GM12878 (cell line): Measurements from ENCODE around the gene ARHGAP15. TPM values are rescaled to one million over a fixed set of nuclear protein-coding genes. Genes with fewer than 3 reads are reported as not detected.

ENCODE experiments used
- ATAC-seq: fragments of 200-7000 bp; cut with Tn5 transposase; 3 replicates; pipeline ENCODE4 v1.9.1; 2020; ENCODE audit warnings: mild to moderate bottlenecking, moderate library complexity
- BruUV-seq: library from RNA; stranded (reverse); fragments of 400-500 nt; replicated peaks from 2 replicates; lab custom pipeline; 2021; lab: Mats Ljungman, UMichigan
- CTCF ChIA-PET: fragments of 300-600 bp; sonication (Branson Sonifier 250); formaldehyde crosslinking; extraction: SDS; loops from one replicate; lab custom pipeline; 2021; ENCODE audit warnings: inconsistent platforms; lab: Yijun Ruan, JAX
- POLR2A ChIA-PET: fragments of 350-600 bp; formaldehyde crosslinking; extraction: SDS; loops from one replicate; lab custom pipeline; 2021; ENCODE audit warnings: inconsistent platforms; lab: Charles Lee
- RAD21 ChIA-PET: fragments of 300-600 bp; sonication (Branson Sonifier 250); formaldehyde crosslinking; loops from one replicate; lab custom pipeline; 2023; ENCODE audit warnings: antibody characterized with exemption; ENCODE audit not compliant: unreplicated experiment; lab: Charles Lee
- SMC1A ChIA-PET: fragments of 300-600 bp; sonication (Branson Sonifier 250); formaldehyde crosslinking; loops from one replicate; lab custom pipeline; 2023; ENCODE audit not compliant: unreplicated experiment, uncharacterized antibody; lab: Charles Lee
- DNase-seq: peaks from one replicate; pipeline ENCODE4 v3.0.0-alpha.2; 2011; ENCODE audit warnings: low read depth, low spot score
- FAIRE-seq: peaks from 3 replicates; lab custom pipeline; 2011; peaks lifted over from hg19 to GRCh38; lab: Jason Lieb, UNC
- H2AFZ ChIP-seq: 2 replicates; pipeline ENCODE4 v1.6.0; 2011; ENCODE audit warnings: low read depth, low read length, control low read depth; ENCODE audit not compliant: control insufficient read depth
- H3K27ac ChIP-seq: 2 replicates; pipeline ENCODE4 v1.5.1; 2011; ENCODE audit warnings: control low read depth; ENCODE audit not compliant: control insufficient read depth, insufficient read depth
- H3K27me3 ChIP-seq, 2 experiments: replicated peaks in 1 of 2; 2 replicates each; pipeline versions ENCODE4 v1.6.0 to v1.6.1; 2011; ENCODE audit warnings: low read length in 1 of 2; ENCODE audit not compliant: control insufficient read depth in 2 of 2, insufficient read depth in 2 of 2
- H3K36me3 ChIP-seq, 2 experiments: 2 replicates each; pipeline ENCODE4 v1.5.1; 2011; ENCODE audit warnings: low read length in 1 of 2; ENCODE audit not compliant: control insufficient read depth in 2 of 2, insufficient read depth in 2 of 2
- H3K4me1 ChIP-seq: 2 replicates; pipeline ENCODE4 v1.6.1; 2011; ENCODE audit warnings: mild to moderate bottlenecking, low read length, moderate library complexity, mixed read lengths; ENCODE audit not compliant: control insufficient read depth, insufficient read depth
- H3K4me2 ChIP-seq: 2 replicates; pipeline ENCODE4 v1.6.0; 2011; ENCODE audit warnings: control low read depth; ENCODE audit not compliant: control insufficient read depth, insufficient read depth
- H3K4me3 ChIP-seq: fragments of 200-600 bp; sonication (generic); 2 replicates; pipeline ENCODE4 v1.5.1; 2016
- H3K79me2 ChIP-seq: 2 replicates; pipeline ENCODE4 v1.6.0; 2011; ENCODE audit warnings: low read length; ENCODE audit not compliant: control insufficient read depth, insufficient read depth
- H3K9ac ChIP-seq: 2 replicates; pipeline ENCODE4 v1.8.0; 2011; ENCODE audit warnings: low read length, control low read depth, mixed read lengths; ENCODE audit not compliant: control insufficient read depth, insufficient read depth
- H3K9me3 ChIP-seq: replicated peaks from 3 replicates; pipeline ENCODE4 v1.5.1; 2011; ENCODE audit warnings: mild to moderate bottlenecking, low read length; ENCODE audit not compliant: control insufficient read depth, insufficient read depth
- H4K20me1 ChIP-seq: 2 replicates; pipeline ENCODE4 v1.6.0; 2011; ENCODE audit not compliant: control insufficient read depth, insufficient read depth
- CUX1 ChIP-seq: IDR thresholded peaks from 2 replicates; pipeline ENCODE4 v1.6.1; 2012; ENCODE audit warnings: improper control_type of control experiment, low read depth, low read length; ENCODE audit not compliant: insufficient replicate concordance
- NFYB ChIP-seq: IDR thresholded peaks from 2 replicates; pipeline ENCODE4 v1.6.1; 2011; ENCODE audit warnings: low read depth, mild to moderate bottlenecking, low read length, improper control_type of control experiment, moderate library complexity; ENCODE audit not compliant: insufficient read depth
- WGBS: methylation state at CpG from one replicate; pipeline ENCODE4 v1.1.6; 2016; ENCODE audit warnings: low lambda C conversion rate; ENCODE audit not compliant: insufficient replicate concordance, insufficient coverage; ENCODE audit errors: missing lambda C conversion rate; 5-methylcytosine and 5-hydroxymethylcytosine counted together
- in situ Hi-C: fragments of 300-500 bp; cut with MboI; formaldehyde crosslinking; loops from 9 replicates; pipeline ENCODE4 v1.14.3; 2018; ENCODE audit warnings: mixed read lengths
- intact Hi-C: fragments of 100-400 bp; cut with micrococcal nuclease; formaldehyde crosslinking; loops from one replicate; pipeline ENCODE4 v1.14.2; 2022; ENCODE audit not compliant: unreplicated experiment
- polyA plus RNA-seq, 11 experiments: library from polyadenylated mRNA; depleted of rRNA in 4 of 11; unstranded in 6 of 11; stranded (reverse) in 5 of 11; fragments of >200 nt; fragmentation: Nextera tagmentation in 4 of 11; fragmentation: Illumina TruSeq in 1 of 11; extraction: Ambion mirVana in 4 of 11; extraction: Trizol in 1 of 11; gene quantifications; 1 replicate in 1 of 11; 2 replicates in 10 of 11; pipeline versions ENCODE4 v1.2.1 to v1.2.3, GENCODE V29; 2011 to 2016; ENCODE audit warnings: inconsistent platforms in 2 of 11, missing spikeins in 2 of 11, low read depth in 1 of 11
- total RNA-seq, 4 experiments: library from RNA; depleted of rRNA in 3 of 4; stranded (reverse); fragments of >200 nt in 3 of 4; fragmentation: Illumina TruSeq in 1 of 4; extraction: Trizol in 1 of 4; gene quantifications; 2 replicates each; pipeline versions ENCODE4 v1.2.1 to v1.2.3, GENCODE V29; 2013 to 2021
- TF ChIP-seq, protein P1 (sequence below): fragments of 450-650 bp; IDR thresholded peaks from 2 replicates; pipeline ENCODE4 v1.6.1; 2017; ENCODE audit warnings: borderline replicate concordance

ARHGAP15 gene
- total and polyA plus RNA-seq, 10 of the 15 experiments (the other 5 are each of a cell fraction or from before 2014, with no cell fraction given) = 38.0 to 92.6 (median 66.7) TPM

GRCh38 chr2:143428700-143429099 is 299.5 kb downstream of the ARHGAP15 start:
- H3K9ac ChIP-seq = no peak overlapping the region
- H3K4me2 ChIP-seq = no peak overlapping the region
- H2AFZ ChIP-seq = no peak overlapping the region
- no peak for DNase-seq
- no peaks in the 10 kb centered on the region for H3K27me3 ChIP-seq
- H3K9me3 ChIP-seq = no peaks in the 10 kb centered on the region
- CTCF ChIA-PET = no interaction called here
- no peak for FAIRE-seq
- no peak; the same call in 2 of the 3 replicates for ATAC-seq
- in situ Hi-C loops (no loop called here), intact Hi-C loops (no loop called here)
- H3K4me3 ChIP-seq = no peak overlapping the region
- RAD21 ChIA-PET = no interaction called here
- WGBS = 76% methylated on average over 1 of the region's 1 CpG
- H4K20me1 ChIP-seq = no peaks in the 10 kb centered on the region
- H3K4me1 ChIP-seq = no peaks in the 10 kb centered on the region
- POLR2A ChIA-PET = no interaction called here
- no TSS peak for BruUV-seq
- no peak overlapping the region for H3K27ac ChIP-seq
- SMC1A ChIA-PET = no interaction called here
- no peaks in the 10 kb centered on the region; a peak in 1 of 4 replicates for H3K36me3 ChIP-seq
- TF ChIP-seq, protein P1, sequence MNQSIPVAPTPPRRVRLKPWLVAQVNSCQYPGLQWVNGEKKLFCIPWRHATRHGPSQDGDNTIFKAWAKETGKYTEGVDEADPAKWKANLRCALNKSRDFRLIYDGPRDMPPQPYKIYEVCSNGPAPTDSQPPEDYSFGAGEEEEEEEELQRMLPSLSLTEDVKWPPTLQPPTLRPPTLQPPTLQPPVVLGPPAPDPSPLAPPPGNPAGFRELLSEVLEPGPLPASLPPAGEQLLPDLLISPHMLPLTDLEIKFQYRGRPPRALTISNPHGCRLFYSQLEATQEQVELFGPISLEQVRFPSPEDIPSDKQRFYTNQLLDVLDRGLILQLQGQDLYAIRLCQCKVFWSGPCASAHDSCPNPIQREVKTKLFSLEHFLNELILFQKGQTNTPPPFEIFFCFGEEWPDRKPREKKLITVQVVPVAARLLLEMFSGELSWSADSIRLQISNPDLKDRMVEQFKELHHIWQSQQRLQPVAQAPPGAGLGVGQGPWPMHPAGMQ = no peak
- TF ChIP-seq CUX1 (no peak), NFYB (0 out of 2 replicates have a peak, but pooled peaks have one; percentile 31)
- H3K79me2 ChIP-seq = no peaks in the 10 kb centered on the region
